A204.1 (cell line): ENCODE results near the gene CEACAM20.
"Not testable (repeated sequence)": the region's sequence is repeated elsewhere in the genome, so short reads cannot be mapped to it uniquely, and the experiment has no call there.

ENCODE experiments used
- FAIRE-seq: peaks from 2 replicates; lab custom pipeline; 2012; peaks lifted over from hg19 to GRCh38; lab: Jason Lieb, UNC

CEACAM20 gene

GRCh38 chr19:44476559-44477408, 52.7 kb downstream of the CEACAM20 start:
- no peak for FAIRE-seq

DNA sequence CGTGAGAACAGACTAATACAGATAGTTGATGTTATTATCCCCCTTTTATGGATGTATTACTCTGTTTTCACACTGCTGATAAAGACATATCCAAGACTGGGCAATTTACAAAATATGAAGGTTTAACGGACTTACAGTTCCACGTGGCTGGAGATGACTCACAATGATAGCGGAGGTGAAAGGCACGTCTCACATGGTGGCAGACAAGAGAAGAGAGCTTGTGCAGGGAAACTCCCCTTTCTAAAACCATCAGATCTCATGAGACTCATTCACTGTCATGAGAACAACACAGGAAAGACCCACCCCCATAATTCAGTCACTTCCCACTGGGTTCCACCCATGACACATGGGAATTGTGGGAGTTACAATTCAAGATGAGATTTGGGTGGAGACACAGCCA, 60.7 kb downstream of the CEACAM20 start:
- FAIRE-seq, result not testable (repeated sequence)

DNA sequence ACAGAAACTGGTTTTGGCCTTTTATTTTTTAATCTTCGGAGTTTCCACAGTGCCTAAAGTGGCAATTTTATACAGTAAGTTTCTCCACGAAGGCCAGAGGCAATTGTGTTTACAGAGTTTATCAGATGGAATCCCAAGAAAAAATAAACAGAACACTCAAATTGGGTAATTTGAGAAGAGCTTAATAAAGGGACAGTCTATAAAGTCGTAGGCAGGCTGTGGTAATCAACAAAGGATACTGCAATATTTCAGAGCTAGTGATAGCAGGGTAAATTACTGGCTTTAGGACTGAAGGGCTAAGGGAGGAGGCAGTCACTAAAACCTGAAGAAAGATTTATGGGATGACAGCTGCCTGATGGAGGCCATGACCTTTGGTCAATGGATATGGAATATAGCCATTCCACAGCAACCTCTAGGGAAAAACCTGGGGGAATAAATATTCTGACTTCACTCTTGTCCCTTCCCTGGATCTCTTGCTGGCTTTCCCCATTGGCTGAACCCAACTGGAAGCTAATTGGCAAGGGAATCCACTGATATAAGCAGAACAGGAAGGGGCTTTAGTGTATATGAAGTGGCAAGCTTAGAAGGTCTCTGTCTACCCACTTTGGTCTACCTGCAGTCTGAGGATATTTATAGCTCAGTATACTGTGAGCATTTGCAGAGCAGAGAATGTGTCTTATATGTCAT, 66.7 kb downstream of the CEACAM20 start:
- FAIRE-seq, result not testable (repeated sequence)
